ENCODE data around the gene ADIG. TPM values are rescaled to one million over a fixed set of nuclear protein-coding genes. Genes with fewer than 3 reads are reported as not detected.

The ADIG gene
- total and polyA plus RNA-seq, 7 donors, result not detected

- Histone ChIP-seq H3K27me3 (peaks cover 22 to 62% (median 26%) of the 10 kb centered on the region in 3 donors), H3K27ac (no peak within 1 kb of the TSS), H3K9me3 (no peaks in the 10 kb centered on the region), H3K4me3 (no peak within 1 kb of the TSS), H3K4me1 (peaks cover 0 to 8% (median 2%) of the 10 kb centered on the region in 4 donors), H3K36me3 (no peaks in the 10 kb centered on the region)
- TF ChIP-seq EP300 (IDR thresholded peaks at IDR 0.05) (no peak), POLR2AphosphoS5 (IDR thresholded peaks at IDR 0.05) (no peak), POLR2A (IDR thresholded peaks at IDR 0.05) (no peak), CTCF (IDR thresholded peaks at IDR 0.05) (no peak)
- no peak for DNase-seq
- intact Hi-C loops (cut with DNase I), result no loop called here
- 9 to 10% methylated on average over 42 of the region's 42 CpGs for WGBS, 2 donors
Measured at GRCh38 chr20:38601216-38602184, 20.5 kb downstream of the ADIG start, which contains the start of gene ARHGAP40. Gene ARHGAP40 (plus strand): TSS chr20:38601809.

- no peak overlapping the region for H3K4me3 ChIP-seq
- H3K36me3 ChIP-seq, result no peaks in the 10 kb centered on the region
- H3K4me1 ChIP-seq, result peaks cover 0 to 8% (median 2%) of the 10 kb centered on the region in 4 donors
- WGBS, 2 donors, result 37 to 52% methylated on average over 5 of the region's 5 CpGs
- H3K27ac ChIP-seq, result no peak overlapping the region
- DNase-seq, result no peak
- intact Hi-C loops (cut with DNase I), result no loop called here
- peaks cover 22 to 68% (median 26%) of the 10 kb centered on the region in 3 donors for H3K27me3 ChIP-seq
- no peaks in the 10 kb centered on the region for H3K9me3 ChIP-seq
- no peak for TF ChIP-seq POLR2A (IDR thresholded peaks at IDR 0.05)
- no peak for TF ChIP-seq EP300 (IDR thresholded peaks at IDR 0.05)
- TF ChIP-seq POLR2AphosphoS5 (IDR thresholded peaks at IDR 0.05), result no peak
- no peak for TF ChIP-seq CTCF (IDR thresholded peaks at IDR 0.05)
Measured at GRCh38 chr20:38602185-38602581, 21.2 kb downstream of the ADIG start.

- Histone ChIP-seq H3K27me3 (peaks cover 22 to 72% (median 26%) of the 10 kb centered on the region in 3 donors), H3K36me3 (no peaks in the 10 kb centered on the region), H3K27ac (no peak overlapping the region), H3K4me3 (no peak overlapping the region), H3K4me1 (peaks cover 0 to 8% (median 2%) of the 10 kb centered on the region in 4 donors), H3K9me3 (no peaks in the 10 kb centered on the region)
- TF ChIP-seq POLR2A (IDR thresholded peaks at IDR 0.05) (no peak), POLR2AphosphoS5 (IDR thresholded peaks at IDR 0.05) (no peak), CTCF (IDR thresholded peaks at IDR 0.05) (no peak), EP300 (IDR thresholded peaks at IDR 0.05) (no peak)
- WGBS, 2 donors, result 62 to 82% methylated on average over 3 of the region's 3 CpGs
- intact Hi-C loops (cut with DNase I), result no loop called here
- no peak for DNase-seq
Measured at GRCh38 chr20:38603286-38603685, 22.3 kb downstream of the ADIG start.

GRCh38 chr20:38604873-38605303 lies 23.9 kb downstream of the ADIG start:
- no peak for TF ChIP-seq EP300 (IDR thresholded peaks at IDR 0.05)
- TF ChIP-seq POLR2A (IDR thresholded peaks at IDR 0.05), result no peak
- Histone ChIP-seq H3K36me3 (no peaks in the 10 kb centered on the region), H3K27ac (no peak overlapping the region), H3K27me3 (peaks cover 22 to 72% (median 26%) of the 10 kb centered on the region in 3 donors), H3K4me3 (no peak overlapping the region), H3K9me3 (no peaks in the 10 kb centered on the region), H3K4me1 (peaks cover 0 to 8% (median 2%) of the 10 kb centered on the region in 4 donors)
- no peak for DNase-seq
- intact Hi-C loops (cut with DNase I), result no loop called here
- 18 to 49% methylated on average over 4 of the region's 4 CpGs for WGBS, 2 donors

- Histone ChIP-seq H3K4me1 (no peaks in the 10 kb centered on the region), H3K27ac (no peak overlapping the region), H3K27me3 (peaks cover 11 to 49% (median 13%) of the 10 kb centered on the region in 3 donors), H3K9me3 (no peaks in the 10 kb centered on the region), H3K36me3 (no peaks in the 10 kb centered on the region), H3K4me3 (no peak overlapping the region)
- TF ChIP-seq EP300 (IDR thresholded peaks at IDR 0.05) (no peak), POLR2A (IDR thresholded peaks at IDR 0.05) (no peak), POLR2AphosphoS5 (IDR thresholded peaks at IDR 0.05) (no peak), CTCF (IDR thresholded peaks at IDR 0.05) (no peak)
- 36 to 55% methylated on average over 12 of the region's 12 CpGs for WGBS, 2 donors
- no peak for DNase-seq
- intact Hi-C loops (cut with DNase I), result no loop called here
Measured at GRCh38 chr20:38607351-38607750, 26.4 kb downstream of the ADIG start.

All from sigmoid colon (tissue), 7 donors.